ENCODE measurements around the gene CHST9.

CHST9 gene

DNA sequence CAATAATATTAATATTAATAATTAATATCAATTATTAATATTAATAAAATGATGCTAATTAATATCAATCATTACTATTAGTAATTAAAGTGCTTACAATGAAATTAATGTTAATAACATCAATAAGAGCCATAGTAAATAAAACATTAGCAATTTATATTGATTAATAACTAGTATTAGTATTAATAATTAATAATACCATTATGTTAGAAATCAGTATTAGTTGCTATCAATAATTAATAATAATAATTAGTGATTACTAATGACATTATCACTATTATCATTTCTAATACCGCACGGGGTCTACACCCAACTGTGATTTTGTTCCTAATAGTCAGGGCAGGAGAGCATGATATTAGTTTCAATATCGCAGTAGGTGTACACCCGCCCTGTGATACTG is 296.8 kb downstream of the CHST9 start:
- no peak overlapping the region for H3K4me3 ChIP-seq (ENCODE audit: low read length)
- no peak for TF ChIP-seq ZNF274 (IDR thresholded peaks at IDR 0.05; ENCODE audit: low read depth, low read length)

DNA sequence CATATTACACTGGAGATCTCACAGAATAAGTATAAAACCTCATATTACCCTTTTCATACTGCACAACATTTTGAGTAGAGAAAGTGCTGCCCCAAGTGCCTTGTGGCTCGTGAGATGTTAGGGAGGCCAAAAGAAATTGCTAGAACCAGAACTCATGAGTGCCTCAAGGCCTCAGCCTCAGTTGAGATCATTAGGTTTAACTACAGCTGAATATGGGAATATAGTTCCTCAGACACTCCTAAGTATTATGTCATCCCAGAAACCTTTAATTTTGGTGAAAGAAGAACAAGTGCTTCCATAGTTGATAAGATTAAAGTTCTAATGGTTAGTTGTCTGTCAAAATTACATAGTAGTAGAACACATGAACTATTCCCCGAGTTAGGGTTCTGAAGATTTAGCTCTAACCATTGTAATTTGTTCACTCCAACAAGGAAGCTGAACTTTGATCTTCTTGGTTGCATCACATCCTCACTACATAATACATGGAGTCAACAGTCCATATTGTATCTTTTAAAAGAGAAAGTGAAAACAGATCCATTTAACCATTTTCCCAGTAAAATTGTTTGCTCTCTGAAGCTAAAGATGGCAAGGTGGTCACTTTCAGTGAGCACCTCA is 310.0 kb downstream of the CHST9 start:
- H3K4me3 ChIP-seq (ENCODE audit: low read length), result no peak overlapping the region
- no peak for TF ChIP-seq ZNF274 (IDR thresholded peaks at IDR 0.05; ENCODE audit: low read depth, low read length)

- no peak overlapping the region for H3K4me3 ChIP-seq (ENCODE audit: low read length)
- no peak for TF ChIP-seq ZNF274 (IDR thresholded peaks at IDR 0.05; ENCODE audit: low read depth, low read length)
These were observed 310.8 kb downstream of the CHST9 start for GRCh38 chr18:26874283-26874682.

DNA sequence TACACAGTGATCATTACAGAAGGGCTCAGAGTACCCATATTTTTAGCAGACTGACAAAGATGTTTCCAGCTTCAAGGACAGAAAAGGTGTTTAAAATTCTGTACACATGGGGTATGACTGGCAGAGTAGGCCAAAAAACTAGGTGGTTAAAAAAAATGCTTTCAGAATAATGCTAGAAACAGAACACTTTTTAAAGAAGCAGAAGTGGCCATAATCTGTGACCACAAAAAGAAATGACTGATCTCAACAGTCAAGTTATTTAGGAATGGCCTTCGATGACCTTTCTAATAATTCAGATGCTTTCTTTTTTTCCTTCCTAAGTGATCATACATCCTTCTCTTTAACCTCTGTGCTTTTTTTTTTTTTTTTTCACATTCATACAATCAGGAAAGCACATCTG is 315.5 kb downstream of the CHST9 start:
- H3K4me3 ChIP-seq (ENCODE audit: low read length), result no peak overlapping the region
- no peak for TF ChIP-seq ZNF274 (IDR thresholded peaks at IDR 0.05; ENCODE audit: low read depth, low read length)

- H3K4me3 ChIP-seq (ENCODE audit: low read length), result no peak overlapping the region
- TF ChIP-seq ZNF274 (IDR thresholded peaks at IDR 0.05; ENCODE audit: low read depth, low read length), result no peak
These were observed 316.0 kb downstream of the CHST9 start for GRCh38 chr18:26868968-26869586.

DNA sequence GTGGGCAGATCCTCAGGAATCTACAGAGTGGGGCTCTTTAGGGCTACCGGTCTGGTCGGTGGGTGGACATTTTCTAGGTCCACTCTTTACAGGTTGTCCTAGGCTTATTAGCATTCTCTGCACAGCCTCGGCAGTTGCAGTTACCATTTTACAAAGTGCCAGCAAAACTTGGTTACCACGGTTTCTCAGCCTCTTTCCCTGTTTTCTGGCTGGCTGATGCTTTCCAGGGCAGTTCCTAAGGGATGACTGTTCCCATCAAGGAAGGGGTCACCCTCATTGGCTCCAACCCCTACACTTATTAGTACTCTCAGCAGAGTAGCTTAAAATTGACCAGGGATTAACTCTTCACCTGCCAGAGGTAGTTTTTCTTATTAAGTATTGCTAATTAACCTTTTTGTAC is 317.6 kb downstream of the CHST9 start:
- H3K4me3 ChIP-seq (ENCODE audit: low read length), result no peak overlapping the region
- no peak for TF ChIP-seq ZNF274 (IDR thresholded peaks at IDR 0.05; ENCODE audit: low read depth, low read length)

GRCh38 chr18:26865557-26865956 is 319.6 kb downstream of the CHST9 start, which contains the start of gene AQP4:
TSS of gene AQP4 (minus strand) at chr18:26865707. CDS start at chr18:26865689, 18 bp downstream.
- TF ChIP-seq ZNF274 (IDR thresholded peaks at IDR 0.05; ENCODE audit: low read depth, low read length), result no peak
- no peak within 1 kb of the TSS for H3K4me3 ChIP-seq (ENCODE audit: low read length)

- no peak for TF ChIP-seq ZNF274 (IDR thresholded peaks at IDR 0.05; ENCODE audit: low read depth, low read length)
- no peak overlapping the region for H3K4me3 ChIP-seq (ENCODE audit: low read length)
These were observed 320.4 kb downstream of the CHST9 start for GRCh38 chr18:26864658-26865057.

DNA sequence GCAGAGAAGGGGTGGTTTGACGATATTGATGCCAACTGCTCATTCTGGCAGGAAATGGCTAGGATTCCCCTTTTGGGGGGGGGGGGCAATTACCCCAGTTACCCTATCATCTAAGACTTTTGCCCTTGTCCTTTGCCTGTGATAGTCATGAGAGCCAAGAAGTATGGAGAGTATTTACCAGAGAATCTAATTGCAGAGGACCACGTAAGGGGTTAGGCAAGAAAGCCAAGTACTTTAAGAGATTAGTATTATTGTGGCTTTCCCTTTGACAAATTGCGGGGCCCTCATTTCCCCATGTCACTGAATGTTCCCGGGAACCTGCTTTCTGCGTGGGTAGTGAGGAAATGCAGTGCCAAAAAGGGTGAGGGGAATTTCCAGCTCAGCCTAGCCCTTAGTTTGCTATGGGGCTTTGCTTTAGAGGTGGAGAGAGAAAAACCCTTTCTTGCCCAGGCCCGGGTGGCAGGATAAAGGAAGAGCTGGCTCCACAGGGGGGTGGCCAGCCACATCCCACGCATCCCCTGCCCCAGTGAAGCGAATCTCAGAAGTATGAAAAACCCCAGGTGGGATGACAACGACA is 321.1 kb downstream of the CHST9 start:
- H3K4me3 ChIP-seq (ENCODE audit: low read length), result no peak overlapping the region
- TF ChIP-seq ZNF274 (IDR thresholded peaks at IDR 0.05; ENCODE audit: low read depth, low read length), result no peak

DNA sequence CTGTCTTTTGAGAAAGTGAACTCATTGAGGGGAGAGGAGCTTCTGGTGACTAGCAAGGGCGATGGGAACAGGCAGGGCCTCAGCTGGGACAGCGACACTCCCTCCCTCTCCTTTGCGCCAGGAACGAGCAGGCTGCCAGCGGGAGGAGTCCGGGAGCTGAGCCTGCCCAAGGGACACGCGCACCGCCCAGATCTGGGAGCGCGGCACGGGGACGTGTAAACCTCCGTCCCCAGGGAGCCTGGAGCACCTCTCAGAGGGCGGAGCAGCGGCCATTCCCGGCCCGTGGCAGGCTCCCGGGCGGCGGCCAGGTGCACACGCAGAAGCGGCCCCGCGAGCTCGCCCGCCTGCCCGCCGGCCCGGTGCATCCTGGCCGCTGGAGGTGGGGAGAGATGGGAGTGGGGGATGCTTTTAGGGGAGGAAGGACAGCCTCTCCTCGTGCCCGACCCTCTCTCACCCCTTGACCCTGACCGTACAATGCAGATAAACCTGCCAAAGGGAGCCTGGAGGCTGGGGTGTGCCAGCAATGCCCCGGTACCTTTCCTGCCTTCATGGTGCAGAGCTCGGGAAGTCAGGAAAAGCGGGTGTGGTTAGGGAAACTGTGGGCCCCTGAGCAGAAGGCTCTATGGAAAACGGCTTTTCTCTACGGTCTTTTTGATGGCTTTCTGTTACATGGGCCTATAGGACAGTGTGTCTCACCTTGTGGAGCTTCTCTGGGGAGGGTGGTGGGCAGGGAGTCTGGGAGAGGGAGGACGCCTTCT is 321.8 kb downstream of the CHST9 start:
- no peak for TF ChIP-seq ZNF274 (IDR thresholded peaks at IDR 0.05; ENCODE audit: low read depth, low read length)
- H3K4me3 ChIP-seq (ENCODE audit: low read length), result no peak overlapping the region

GRCh38 chr18:26862084-26862483 is 323.0 kb downstream of the CHST9 start:
- no peak for TF ChIP-seq ZNF274 (IDR thresholded peaks at IDR 0.05; ENCODE audit: low read depth, low read length)
- no peak overlapping the region for H3K4me3 ChIP-seq (ENCODE audit: low read length)
